Osteocyte (in vitro differentiated cells): ENCODE data around the gene CTNS. TPM values are rescaled to one million over a fixed set of nuclear protein-coding genes. Genes with fewer than 3 reads are reported as not detected.

ENCODE experiments used
- DNase-seq: peaks from one replicate; pipeline ENCODE4 v3.0.0; 2021; ENCODE audit warnings: mixed read lengths; ENCODE audit not compliant: unreplicated experiment; ENCODE audit errors: extremely low spot score
- H3K27ac Mint-ChIP-seq: one replicate; pipeline ENCODE4 v1.8.0; 2021; ENCODE audit warnings: mild to moderate bottlenecking, mixed read lengths; ENCODE audit not compliant: unreplicated experiment
- H3K27me3 Mint-ChIP-seq: one replicate; pipeline ENCODE4 v1.8.0; 2021; ENCODE audit warnings: mixed read lengths; ENCODE audit not compliant: unreplicated experiment
- H3K36me3 Mint-ChIP-seq: one replicate; pipeline ENCODE4 v1.8.0; 2021; ENCODE audit warnings: mixed read lengths; ENCODE audit not compliant: unreplicated experiment
- H3K4me1 Mint-ChIP-seq: one replicate; pipeline ENCODE4 v1.8.0; 2021; ENCODE audit warnings: mixed read lengths; ENCODE audit not compliant: unreplicated experiment
- H3K4me3 Mint-ChIP-seq: one replicate; pipeline ENCODE4 v1.8.0; 2021; ENCODE audit warnings: mild to moderate bottlenecking, moderate library complexity, mixed read lengths; ENCODE audit not compliant: unreplicated experiment
- H3K9me3 Mint-ChIP-seq: one replicate; pipeline ENCODE4 v1.8.0; 2021; ENCODE audit warnings: mixed read lengths; ENCODE audit not compliant: unreplicated experiment
- CTCF ChIP-seq: fragments of 200-600 bp; sonication (generic); IDR thresholded peaks from 2 replicates; pipeline ENCODE4 v1.5.0; 2021; ENCODE audit warnings: antibody characterized with exemption, mild to moderate bottlenecking, moderate library complexity
- total RNA-seq: library from RNA; stranded (reverse); gene quantifications from 2 replicates; pipeline ENCODE4 v1.2.1, GENCODE V29; 2021

CTNS gene
- total RNA-seq, 1 donor from 2014 or later, result 23.8 TPM

- peaks cover 25% of the 10 kb centered on the region for H3K36me3 Mint-ChIP-seq
- H3K27me3 Mint-ChIP-seq, result no peaks in the 10 kb centered on the region
- no peaks in the 10 kb centered on the region for H3K9me3 Mint-ChIP-seq
- H3K27ac Mint-ChIP-seq, result no peak overlapping the region
- no peak for TF ChIP-seq CTCF
- no peak for DNase-seq
- H3K4me1 Mint-ChIP-seq, result no peaks in the 10 kb centered on the region
- H3K4me3 Mint-ChIP-seq, result no peak overlapping the region
Measured at GRCh38 chr17:3610523-3610922, 26.0 kb upstream of the CTNS start.

- Mint-ChIP-seq H3K9me3 (no peaks in the 10 kb centered on the region), H3K36me3 (peaks cover 42% of the 10 kb centered on the region), H3K4me3 (no peak overlapping the region), H3K27ac (no peak overlapping the region), H3K4me1 (no peaks in the 10 kb centered on the region), H3K27me3 (no peaks in the 10 kb centered on the region)
- DNase-seq, result no peak
- TF ChIP-seq CTCF, result no peak
Measured at GRCh38 chr17:3613124-3613523, 23.4 kb upstream of the CTNS start.

GRCh38 chr17:3615160-3615870 is 21.2 kb upstream of the CTNS start:
- TF ChIP-seq CTCF, result no peak
- no peak for DNase-seq
- Mint-ChIP-seq H3K27ac (no peak overlapping the region), H3K4me3 (no peak overlapping the region), H3K36me3 (peaks cover 44% of the 10 kb centered on the region), H3K4me1 (no peaks in the 10 kb centered on the region), H3K27me3 (no peaks in the 10 kb centered on the region), H3K9me3 (no peaks in the 10 kb centered on the region)

GRCh38 chr17:3621146-3621720 is 15.3 kb upstream of the CTNS start:
- H3K36me3 Mint-ChIP-seq, result peaks cover 42% of the 10 kb centered on the region
- H3K9me3 Mint-ChIP-seq, result no peaks in the 10 kb centered on the region
- no peak overlapping the region for H3K4me3 Mint-ChIP-seq
- no peaks in the 10 kb centered on the region for H3K4me1 Mint-ChIP-seq
- DNase-seq, result no peak
- no peaks in the 10 kb centered on the region for H3K27me3 Mint-ChIP-seq
- no peak overlapping the region for H3K27ac Mint-ChIP-seq
- no peak for TF ChIP-seq CTCF

- Mint-ChIP-seq H3K4me3 (no peak overlapping the region), H3K27ac (no peak overlapping the region), H3K9me3 (no peaks in the 10 kb centered on the region), H3K36me3 (peaks cover 39% of the 10 kb centered on the region), H3K27me3 (no peaks in the 10 kb centered on the region), H3K4me1 (no peaks in the 10 kb centered on the region)
- no peak for DNase-seq
- no peak for TF ChIP-seq CTCF
Measured at GRCh38 chr17:3622977-3623594, 13.5 kb upstream of the CTNS start.
